GM12873 (cell line): ENCODE results near the gene CACNG5.

Source experiments
- TF ChIP-seq, protein P1 (sequence below): IDR thresholded peaks from 2 replicates; pipeline ENCODE4 v1.5.1; 2012; ENCODE audit warnings: low read depth, mild to moderate bottlenecking, moderate library complexity, low read length, control low read depth; ENCODE audit not compliant: insufficient read depth; ENCODE audit errors: missing control alignments

The CACNG5 gene

DNA sequence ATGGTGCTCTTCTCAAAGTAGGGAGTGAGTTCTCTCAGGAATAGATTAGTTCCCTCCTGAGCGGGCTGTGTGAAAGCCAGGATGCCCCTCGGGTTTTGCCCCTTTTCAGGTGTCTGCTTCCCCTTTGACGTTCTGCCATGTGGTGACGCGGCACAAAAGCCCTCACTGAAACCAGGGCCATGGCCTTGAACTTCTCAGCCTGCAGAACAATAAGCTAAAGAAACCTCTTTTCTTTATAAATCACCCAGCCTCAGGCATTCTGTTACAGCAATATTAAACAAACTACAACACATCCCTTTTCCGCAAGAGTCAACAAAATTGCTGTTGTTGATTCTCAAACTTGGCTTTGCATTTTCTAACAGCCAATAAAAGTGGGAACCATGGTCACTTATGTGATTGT lies 15.5 kb upstream of the CACNG5 start:
- TF ChIP-seq, protein P1, sequence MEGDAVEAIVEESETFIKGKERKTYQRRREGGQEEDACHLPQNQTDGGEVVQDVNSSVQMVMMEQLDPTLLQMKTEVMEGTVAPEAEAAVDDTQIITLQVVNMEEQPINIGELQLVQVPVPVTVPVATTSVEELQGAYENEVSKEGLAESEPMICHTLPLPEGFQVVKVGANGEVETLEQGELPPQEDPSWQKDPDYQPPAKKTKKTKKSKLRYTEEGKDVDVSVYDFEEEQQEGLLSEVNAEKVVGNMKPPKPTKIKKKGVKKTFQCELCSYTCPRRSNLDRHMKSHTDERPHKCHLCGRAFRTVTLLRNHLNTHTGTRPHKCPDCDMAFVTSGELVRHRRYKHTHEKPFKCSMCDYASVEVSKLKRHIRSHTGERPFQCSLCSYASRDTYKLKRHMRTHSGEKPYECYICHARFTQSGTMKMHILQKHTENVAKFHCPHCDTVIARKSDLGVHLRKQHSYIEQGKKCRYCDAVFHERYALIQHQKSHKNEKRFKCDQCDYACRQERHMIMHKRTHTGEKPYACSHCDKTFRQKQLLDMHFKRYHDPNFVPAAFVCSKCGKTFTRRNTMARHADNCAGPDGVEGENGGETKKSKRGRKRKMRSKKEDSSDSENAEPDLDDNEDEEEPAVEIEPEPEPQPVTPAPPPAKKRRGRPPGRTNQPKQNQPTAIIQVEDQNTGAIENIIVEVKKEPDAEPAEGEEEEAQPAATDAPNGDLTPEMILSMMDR: no peak

DNA sequence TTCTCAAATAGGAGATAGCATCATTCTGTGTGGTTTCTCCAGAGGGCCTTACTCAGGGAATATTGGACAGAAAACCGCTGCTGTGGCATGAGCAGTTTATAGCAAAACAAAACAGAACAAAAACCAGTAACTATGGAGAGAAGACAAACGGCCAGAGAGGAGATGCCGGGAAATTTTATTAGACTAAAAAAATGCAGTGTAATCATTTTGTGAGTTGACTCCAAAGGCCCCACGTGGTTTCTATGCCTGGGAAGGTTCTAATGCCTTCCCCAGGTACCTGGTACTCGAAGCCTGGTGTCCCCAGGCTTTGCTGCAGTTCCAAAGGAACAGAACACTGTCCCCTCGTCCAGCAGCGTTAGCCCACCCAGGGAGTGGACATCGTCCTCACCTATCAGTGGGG lies 12.9 kb upstream of the CACNG5 start:
- TF ChIP-seq, protein P1: no peak

DNA sequence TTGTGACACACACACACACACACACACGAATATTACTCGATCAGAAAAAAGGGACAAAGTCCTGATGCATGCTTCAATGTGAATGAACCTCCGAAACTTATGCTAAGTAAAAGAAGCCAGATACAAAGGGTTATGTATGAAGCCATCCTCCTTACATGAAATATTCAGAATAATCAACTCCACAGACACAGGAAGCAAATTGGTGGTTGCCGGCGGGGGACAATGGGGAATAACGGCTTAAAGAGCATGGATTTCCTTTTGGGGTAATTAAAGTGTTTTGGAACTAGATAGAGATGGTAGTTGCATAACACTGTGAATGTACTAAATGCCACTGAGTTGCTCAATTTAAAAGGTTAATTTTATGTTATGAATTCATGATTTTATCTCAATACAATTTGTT lies 8.1 kb upstream of the CACNG5 start:
- TF ChIP-seq, protein P1: no peak

DNA sequence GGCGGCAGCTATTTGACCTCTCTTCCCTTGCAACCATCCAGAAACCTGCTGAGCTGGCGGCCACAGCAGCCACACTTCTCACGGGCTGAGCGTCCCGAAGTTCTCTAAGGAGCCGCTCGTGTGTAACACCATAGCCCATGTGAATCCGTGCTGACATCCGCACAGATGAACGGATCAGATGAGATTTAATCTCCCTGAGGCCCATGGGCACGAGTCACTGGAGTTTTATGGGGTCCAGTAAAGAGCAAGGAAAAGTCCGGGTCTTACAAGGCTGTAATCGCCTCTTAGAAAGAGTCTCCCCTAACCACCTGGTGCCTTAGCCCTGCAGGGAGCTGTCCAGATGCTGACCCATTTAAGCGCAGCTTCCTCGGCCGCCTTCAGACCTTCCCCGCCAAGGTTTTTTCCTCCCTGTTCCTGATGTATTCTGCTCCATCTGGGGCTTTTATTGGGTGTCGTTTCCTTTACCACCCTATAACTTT lies 5.5 kb upstream of the CACNG5 start:
- TF ChIP-seq, protein P1: no peak

DNA sequence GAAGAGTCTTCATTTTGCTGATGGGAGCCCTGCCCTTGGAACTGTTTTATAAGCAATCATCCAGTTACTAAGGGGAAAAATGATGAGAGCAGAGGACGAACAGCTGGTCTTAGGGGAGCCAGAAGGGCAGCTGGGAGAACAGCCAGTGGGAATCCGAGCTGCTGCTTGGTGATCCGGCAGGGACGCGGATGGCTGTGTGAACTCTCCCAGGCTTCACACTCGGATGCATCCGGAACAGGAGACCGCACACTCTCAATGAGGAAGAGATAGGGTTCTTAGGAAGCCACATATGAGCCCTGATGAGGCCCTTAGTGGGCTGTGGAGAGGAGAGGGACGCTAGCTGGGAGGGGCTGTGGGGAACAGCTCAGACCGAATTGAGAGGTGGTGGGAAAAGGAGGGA lies 5.0 kb upstream of the CACNG5 start:
- TF ChIP-seq, protein P1: no peak

DNA sequence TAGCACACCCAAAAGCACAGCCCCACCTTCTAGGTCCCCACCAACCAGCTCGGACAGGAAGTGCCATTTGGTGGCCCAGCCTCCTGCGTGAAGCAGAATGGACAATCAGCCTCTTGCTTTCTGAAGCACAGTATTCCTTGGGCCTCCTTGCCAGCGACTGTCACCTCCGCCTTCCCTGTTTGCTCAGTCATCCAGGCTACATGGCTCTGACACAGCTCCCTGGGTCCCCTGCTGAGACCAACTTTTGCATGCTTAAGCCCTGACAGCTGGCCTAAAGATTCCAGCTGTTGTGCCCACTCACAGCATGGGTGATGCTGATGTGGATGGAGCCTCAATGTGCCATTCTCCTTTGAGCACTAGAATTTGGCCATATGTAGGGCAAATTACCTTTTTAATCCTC lies 4.5 kb upstream of the CACNG5 start:
- TF ChIP-seq, protein P1: no peak

DNA sequence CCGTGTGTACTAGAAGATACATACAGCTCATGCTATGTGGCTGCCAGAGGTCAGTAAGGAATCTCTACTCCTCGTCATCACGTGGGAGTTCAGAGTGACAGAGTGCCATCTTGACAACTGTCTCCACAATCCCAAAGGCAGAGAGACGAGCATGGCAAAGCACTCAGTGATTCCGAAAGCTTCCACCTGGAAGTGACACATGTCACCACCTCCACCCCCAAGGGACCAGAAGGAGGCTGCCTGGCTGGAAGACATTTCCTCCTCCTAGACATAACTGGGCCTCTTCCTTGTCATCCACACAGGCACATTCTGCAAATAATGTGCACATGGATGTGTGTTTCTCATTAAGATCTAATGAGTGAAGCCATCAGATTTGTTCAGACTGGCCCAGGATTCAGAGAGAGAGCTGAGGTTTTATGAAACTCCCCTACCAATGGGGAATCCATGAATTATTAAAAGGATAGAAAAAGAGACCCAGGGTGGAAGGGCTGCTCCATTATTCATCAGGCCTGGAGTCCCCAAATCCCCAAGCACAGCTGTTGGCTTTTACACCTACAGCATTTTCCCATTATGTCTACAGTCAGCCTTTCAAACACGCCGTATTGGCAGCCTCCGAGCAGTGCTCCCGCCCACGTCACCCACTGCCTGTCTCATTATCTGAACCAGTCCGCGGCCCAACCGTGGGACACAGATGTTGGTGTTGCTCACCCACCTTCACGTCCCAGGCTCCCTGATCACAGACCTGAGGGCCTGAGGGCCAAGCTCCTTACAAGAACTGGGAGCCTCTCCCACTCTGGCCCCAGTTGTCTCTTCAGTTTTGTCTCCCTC lies 3.3 kb upstream of the CACNG5 start:
- TF ChIP-seq, protein P1: no peak
